ENCODE measurements around the gene ZNF511.

ZNF511 gene

DNA sequence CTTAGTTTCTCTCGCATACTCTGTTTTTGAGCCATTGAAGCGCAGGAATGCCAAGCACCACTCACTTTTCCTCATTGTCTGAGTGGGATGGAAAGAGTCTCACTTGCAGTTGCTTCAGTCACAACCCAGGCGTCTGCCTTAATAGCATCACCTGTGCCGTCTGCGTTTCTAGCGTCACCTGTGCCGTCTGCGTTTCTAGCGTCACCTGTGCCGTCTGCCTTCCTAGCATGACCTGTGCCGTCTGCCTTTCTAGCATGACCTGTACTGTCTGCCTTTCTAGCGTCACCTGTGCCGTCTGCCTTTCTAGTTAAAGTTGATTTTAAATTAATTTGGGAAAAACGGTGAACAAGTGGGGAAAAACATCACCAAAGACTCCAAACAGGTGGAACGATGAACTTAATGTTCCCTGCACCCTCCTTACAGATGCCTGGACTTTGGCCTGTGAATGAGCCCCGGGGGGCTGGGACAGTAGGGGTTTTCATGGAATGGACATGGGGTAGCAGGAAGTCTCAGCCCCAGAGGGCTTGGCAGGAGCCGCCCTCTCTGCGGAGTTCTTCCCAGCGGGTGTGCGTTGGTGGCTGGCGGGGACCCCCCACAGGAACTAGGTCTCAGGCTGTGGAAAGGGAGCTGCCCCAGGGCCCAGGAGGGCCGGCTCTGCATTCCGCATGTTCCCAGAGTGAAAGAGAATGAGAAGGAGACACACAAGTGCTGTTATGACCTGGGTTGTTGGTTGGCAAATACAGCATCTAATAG is 3.5 kb downstream of the ZNF511 start:
- TF ChIP-seq, protein P1, sequence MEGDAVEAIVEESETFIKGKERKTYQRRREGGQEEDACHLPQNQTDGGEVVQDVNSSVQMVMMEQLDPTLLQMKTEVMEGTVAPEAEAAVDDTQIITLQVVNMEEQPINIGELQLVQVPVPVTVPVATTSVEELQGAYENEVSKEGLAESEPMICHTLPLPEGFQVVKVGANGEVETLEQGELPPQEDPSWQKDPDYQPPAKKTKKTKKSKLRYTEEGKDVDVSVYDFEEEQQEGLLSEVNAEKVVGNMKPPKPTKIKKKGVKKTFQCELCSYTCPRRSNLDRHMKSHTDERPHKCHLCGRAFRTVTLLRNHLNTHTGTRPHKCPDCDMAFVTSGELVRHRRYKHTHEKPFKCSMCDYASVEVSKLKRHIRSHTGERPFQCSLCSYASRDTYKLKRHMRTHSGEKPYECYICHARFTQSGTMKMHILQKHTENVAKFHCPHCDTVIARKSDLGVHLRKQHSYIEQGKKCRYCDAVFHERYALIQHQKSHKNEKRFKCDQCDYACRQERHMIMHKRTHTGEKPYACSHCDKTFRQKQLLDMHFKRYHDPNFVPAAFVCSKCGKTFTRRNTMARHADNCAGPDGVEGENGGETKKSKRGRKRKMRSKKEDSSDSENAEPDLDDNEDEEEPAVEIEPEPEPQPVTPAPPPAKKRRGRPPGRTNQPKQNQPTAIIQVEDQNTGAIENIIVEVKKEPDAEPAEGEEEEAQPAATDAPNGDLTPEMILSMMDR (IDR thresholded peaks at IDR 0.05; ENCODE audit: borderline replicate concordance, control extremely low read depth, extremely low read depth, insufficient read depth, missing control alignments) = no peak
- in situ Hi-C loops (cut with MboI; ENCODE audit: low sequenced_read_pairs, unreplicated experiment) = no loop called here
- DNase-seq (ENCODE audit: low spot score) = no peak

- no peak for DNase-seq (ENCODE audit: low spot score)
- TF ChIP-seq, protein P1 (IDR thresholded peaks at IDR 0.05; ENCODE audit: borderline replicate concordance, control extremely low read depth, extremely low read depth, insufficient read depth, missing control alignments) = no peak
- in situ Hi-C loops (cut with MboI; ENCODE audit: low sequenced_read_pairs, unreplicated experiment) = no loop called here
Observed at GRCh38 chr10:133312769-133313145, 4.0 kb downstream of the ZNF511 start.

DNA sequence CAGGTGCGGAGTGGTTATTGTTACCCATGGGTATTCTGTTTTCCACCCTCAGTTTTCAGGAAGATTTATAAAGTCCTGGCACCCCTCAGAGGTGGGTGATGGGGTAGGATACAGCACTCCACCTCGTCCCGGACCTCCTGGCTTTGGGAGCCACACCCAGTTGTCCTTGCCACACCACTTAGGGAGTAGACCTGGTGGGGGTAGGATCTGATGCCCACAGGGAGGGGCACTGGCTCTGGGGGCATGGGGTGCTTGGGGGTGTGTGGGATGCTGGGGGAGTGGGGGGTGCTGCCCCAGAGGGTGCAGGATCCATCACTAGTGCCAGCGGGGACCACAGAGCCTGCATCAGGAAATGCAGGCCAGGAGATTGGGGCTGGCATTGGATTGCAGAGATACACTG is 4.5 kb downstream of the ZNF511 start:
- no peak for DNase-seq (ENCODE audit: low spot score)
- in situ Hi-C loops (cut with MboI; ENCODE audit: low sequenced_read_pairs, unreplicated experiment) = no loop called here
- TF ChIP-seq, protein P1 (IDR thresholded peaks at IDR 0.05; ENCODE audit: borderline replicate concordance, control extremely low read depth, extremely low read depth, insufficient read depth, missing control alignments) = no peak

DNA sequence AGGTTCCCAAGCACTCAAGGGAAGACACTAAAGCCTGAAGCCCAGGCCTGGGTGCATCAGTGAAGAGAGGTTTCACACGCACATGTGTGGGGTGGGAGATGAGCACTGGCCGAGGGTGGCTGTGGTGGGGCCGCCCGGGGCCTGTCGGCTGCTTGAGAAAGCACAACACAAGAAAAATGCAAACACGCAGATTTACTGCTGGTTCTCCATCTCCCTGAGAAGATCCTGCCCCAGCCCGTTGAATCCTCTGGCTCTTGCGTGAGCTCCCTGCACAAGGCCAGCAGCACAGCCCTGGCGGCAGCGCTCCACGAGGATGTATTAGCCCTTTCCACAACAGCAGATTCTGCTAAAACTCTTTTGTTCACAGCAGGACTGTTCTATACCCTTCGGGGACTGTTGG is 6.2 kb downstream of the ZNF511 start:
- in situ Hi-C loops (cut with MboI; ENCODE audit: low sequenced_read_pairs, unreplicated experiment) = no loop called here
- no peak for DNase-seq (ENCODE audit: low spot score)
- TF ChIP-seq, protein P1 (IDR thresholded peaks at IDR 0.05; ENCODE audit: borderline replicate concordance, control extremely low read depth, extremely low read depth, insufficient read depth, missing control alignments) = no peak

- no peak for DNase-seq (ENCODE audit: low spot score)
- TF ChIP-seq, protein P1 (IDR thresholded peaks at IDR 0.05; ENCODE audit: borderline replicate concordance, control extremely low read depth, extremely low read depth, insufficient read depth, missing control alignments) = no peak
- in situ Hi-C loops (cut with MboI; ENCODE audit: low sequenced_read_pairs, unreplicated experiment) = no loop called here
Observed at GRCh38 chr10:133315847-133316246, 7.1 kb downstream of the ZNF511 start.

DNA sequence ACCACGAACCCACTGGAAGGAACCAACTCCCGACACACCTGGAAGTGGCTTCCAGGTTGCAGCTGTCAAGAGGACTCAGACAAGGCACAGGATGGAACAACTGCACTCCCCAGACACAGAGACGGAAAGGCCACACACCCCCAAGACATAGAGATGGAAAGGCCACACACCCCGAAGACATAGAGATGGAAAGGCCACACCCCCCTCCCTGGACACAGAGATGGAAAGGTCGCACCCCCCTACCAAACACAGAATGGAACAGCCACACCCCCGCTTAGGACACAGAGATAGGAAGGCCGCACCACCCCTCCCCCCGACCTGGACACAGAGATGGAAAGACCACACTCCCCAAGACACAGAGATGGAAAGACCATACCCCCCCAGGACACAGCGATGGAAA is 7.6 kb downstream of the ZNF511 start:
- in situ Hi-C loops (cut with MboI; ENCODE audit: low sequenced_read_pairs, unreplicated experiment) = no loop called here
- TF ChIP-seq, protein P1 (IDR thresholded peaks at IDR 0.05; ENCODE audit: borderline replicate concordance, control extremely low read depth, extremely low read depth, insufficient read depth, missing control alignments) = no peak
- no peak for DNase-seq (ENCODE audit: low spot score)
